ENCODE data around the gene CNN2. TPM values are rescaled to one million over a fixed set of nuclear protein-coding genes. Genes with fewer than 3 reads are reported as not detected.

CNN2 gene
- polyA plus RNA-seq, 1 donor from 2014 or later: 42.8 TPM

DNA sequence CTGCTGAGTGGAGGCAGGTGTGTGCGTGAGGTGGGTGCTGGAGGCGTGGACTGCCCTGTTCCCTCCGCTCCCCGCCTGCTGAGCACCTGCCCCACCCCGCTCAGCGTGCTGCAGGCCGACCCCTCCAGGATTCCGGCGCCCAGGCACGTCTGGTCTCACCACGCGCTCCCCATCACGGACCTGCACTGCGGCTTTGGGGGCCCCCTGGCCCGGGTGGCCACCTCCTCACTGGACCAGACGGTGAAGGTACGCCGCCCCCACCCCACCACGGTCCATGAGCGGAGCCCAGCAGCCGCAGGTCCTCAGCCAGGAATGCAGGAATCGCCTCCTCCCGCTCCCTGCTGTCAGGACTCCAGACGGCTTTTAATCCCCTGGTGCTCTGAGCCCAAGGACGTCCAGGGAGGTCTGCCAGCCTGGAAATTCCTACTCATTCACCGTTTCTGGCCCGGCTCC is 36.3 kb upstream of the CNN2 start:
- Histone ChIP-seq H3K36me3 (ENCODE audit: insufficient read depth, low read length) (no peaks in the 10 kb centered on the region), H2AFZ (ENCODE audit: low read depth, low read length) (no peak overlapping the region)

DNA sequence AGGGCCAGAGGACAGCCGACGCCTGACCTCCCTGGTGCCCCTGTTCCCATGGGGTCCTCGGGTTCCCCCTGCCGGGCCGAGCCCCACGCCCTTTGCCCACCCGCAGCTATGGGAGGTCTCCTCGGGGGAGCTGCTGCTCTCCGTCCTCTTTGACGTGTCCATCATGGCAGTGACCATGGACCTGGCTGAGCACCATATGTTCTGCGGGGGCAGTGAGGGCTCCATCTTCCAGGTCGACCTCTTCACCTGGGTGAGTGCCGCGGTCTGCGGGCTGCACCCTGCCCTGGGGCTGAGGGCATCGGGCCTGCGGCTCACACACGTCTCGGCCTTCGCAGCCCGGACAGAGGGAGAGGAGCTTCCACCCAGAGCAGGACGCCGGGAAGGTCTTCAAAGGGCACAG is 35.7 kb upstream of the CNN2 start:
- no peaks in the 10 kb centered on the region for H3F3A ChIP-seq (ENCODE audit: insufficient read depth, low read length, poor library complexity, severe bottlenecking)
- H3K79me2 ChIP-seq (replicated peaks; ENCODE audit: insufficient read depth, low read length): no peaks in the 10 kb centered on the region
- no peak overlapping the region for H3K27ac ChIP-seq (ENCODE audit: low read length)
- no peak overlapping the region for H2AFZ ChIP-seq (ENCODE audit: low read depth, low read length)
- no peaks in the 10 kb centered on the region for H3K9me3 ChIP-seq (ENCODE audit: low read length)
- TF ChIP-seq POLR2AphosphoS5 (IDR thresholded peaks at IDR 0.05) (no peak), SMC3 (conservative IDR thresholded peaks at IDR 0.05; ENCODE audit: poor library complexity) (no peak), EZH2 (IDR thresholded peaks at IDR 0.05; ENCODE audit: borderline replicate concordance, insufficient read depth, low read length, poor library complexity, severe bottlenecking) (no peak), EP300 (conservative IDR thresholded peaks at IDR 0.05; ENCODE audit: poor library complexity, severe bottlenecking) (no peak)
- H3K27me3 ChIP-seq (ENCODE audit: insufficient read depth, low read depth, low read length): no peaks in the 10 kb centered on the region
- no peak overlapping the region for H3K9ac ChIP-seq (ENCODE audit: low read length)
- no peak overlapping the region for H3K4me2 ChIP-seq (ENCODE audit: low read length)
- no peaks in the 10 kb centered on the region for H4K20me1 ChIP-seq (ENCODE audit: insufficient read depth)
- no peaks in the 10 kb centered on the region for H3K9me2 ChIP-seq (ENCODE audit: insufficient read depth, low read length)
- no peak overlapping the region for H3K4me3 ChIP-seq (ENCODE audit: low read length)
- no peaks in the 10 kb centered on the region for H3K36me3 ChIP-seq (ENCODE audit: insufficient read depth, low read length)

More for the DNA sequence above, 36.3 kb upstream of the CNN2 start:
- no peak overlapping the region for H3K4me2 ChIP-seq (ENCODE audit: low read length)
- no peak for TF ChIP-seq EZH2 (IDR thresholded peaks at IDR 0.05; ENCODE audit: borderline replicate concordance, insufficient read depth, low read length, poor library complexity, severe bottlenecking)
- no peak for TF ChIP-seq SMC3 (conservative IDR thresholded peaks at IDR 0.05; ENCODE audit: poor library complexity)
- TF ChIP-seq, protein P1, sequence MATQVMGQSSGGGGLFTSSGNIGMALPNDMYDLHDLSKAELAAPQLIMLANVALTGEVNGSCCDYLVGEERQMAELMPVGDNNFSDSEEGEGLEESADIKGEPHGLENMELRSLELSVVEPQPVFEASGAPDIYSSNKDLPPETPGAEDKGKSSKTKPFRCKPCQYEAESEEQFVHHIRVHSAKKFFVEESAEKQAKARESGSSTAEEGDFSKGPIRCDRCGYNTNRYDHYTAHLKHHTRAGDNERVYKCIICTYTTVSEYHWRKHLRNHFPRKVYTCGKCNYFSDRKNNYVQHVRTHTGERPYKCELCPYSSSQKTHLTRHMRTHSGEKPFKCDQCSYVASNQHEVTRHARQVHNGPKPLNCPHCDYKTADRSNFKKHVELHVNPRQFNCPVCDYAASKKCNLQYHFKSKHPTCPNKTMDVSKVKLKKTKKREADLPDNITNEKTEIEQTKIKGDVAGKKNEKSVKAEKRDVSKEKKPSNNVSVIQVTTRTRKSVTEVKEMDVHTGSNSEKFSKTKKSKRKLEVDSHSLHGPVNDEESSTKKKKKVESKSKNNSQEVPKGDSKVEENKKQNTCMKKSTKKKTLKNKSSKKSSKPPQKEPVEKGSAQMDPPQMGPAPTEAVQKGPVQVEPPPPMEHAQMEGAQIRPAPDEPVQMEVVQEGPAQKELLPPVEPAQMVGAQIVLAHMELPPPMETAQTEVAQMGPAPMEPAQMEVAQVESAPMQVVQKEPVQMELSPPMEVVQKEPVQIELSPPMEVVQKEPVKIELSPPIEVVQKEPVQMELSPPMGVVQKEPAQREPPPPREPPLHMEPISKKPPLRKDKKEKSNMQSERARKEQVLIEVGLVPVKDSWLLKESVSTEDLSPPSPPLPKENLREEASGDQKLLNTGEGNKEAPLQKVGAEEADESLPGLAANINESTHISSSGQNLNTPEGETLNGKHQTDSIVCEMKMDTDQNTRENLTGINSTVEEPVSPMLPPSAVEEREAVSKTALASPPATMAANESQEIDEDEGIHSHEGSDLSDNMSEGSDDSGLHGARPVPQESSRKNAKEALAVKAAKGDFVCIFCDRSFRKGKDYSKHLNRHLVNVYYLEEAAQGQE (IDR thresholded peaks at IDR 0.05; ENCODE audit: borderline replicate concordance): no peak
- TF ChIP-seq CTCF (IDR thresholded peaks at IDR 0.05; ENCODE audit: poor library complexity, severe bottlenecking): no peak
- no peak for TF ChIP-seq EP300 (conservative IDR thresholded peaks at IDR 0.05; ENCODE audit: poor library complexity, severe bottlenecking)
- no peak for TF ChIP-seq POLR2AphosphoS5 (IDR thresholded peaks at IDR 0.05)
- no peak for TF ChIP-seq RAD21 (conservative IDR thresholded peaks at IDR 0.05)
- no peaks in the 10 kb centered on the region for H3K9me2 ChIP-seq (ENCODE audit: insufficient read depth, low read length)
- no peak overlapping the region for H3K4me3 ChIP-seq (ENCODE audit: low read length)
- H3K79me2 ChIP-seq (replicated peaks; ENCODE audit: insufficient read depth, low read length): no peaks in the 10 kb centered on the region
- H3K27me3 ChIP-seq (ENCODE audit: insufficient read depth, low read depth, low read length): no peaks in the 10 kb centered on the region
- no peaks in the 10 kb centered on the region for H4K20me1 ChIP-seq (ENCODE audit: insufficient read depth)
- H3F3A ChIP-seq (ENCODE audit: insufficient read depth, low read length, poor library complexity, severe bottlenecking): no peaks in the 10 kb centered on the region
- H3K9ac ChIP-seq (ENCODE audit: low read length): no peak overlapping the region
- H3K27ac ChIP-seq (ENCODE audit: low read length): no peak overlapping the region
- H3K9me3 ChIP-seq (ENCODE audit: low read length): no peaks in the 10 kb centered on the region

Measured in neural cell (in vitro differentiated cells).